ENCODE results near the gene BRPF3.

The BRPF3 gene

DNA sequence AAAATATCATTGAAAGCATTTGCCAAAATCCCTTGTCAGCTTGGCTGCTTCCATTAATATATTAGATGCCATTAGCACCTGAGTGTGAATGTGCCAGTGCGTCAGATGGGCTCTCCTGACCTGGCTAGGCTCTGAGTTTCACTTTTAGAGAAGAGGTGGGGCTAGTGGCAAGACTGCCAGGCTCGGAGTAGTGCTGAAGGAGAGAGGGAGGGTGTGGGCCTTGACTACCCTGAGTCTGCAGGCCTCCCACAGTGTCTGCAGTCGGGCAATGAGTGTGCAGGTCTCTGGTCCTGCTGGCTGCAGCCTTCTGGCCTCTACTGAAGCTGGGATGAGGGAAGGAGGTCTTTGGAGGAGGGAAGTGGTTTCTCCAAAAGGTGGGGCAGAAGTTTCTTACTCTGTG is 38.8 kb downstream of the BRPF3 start:
- no peak for DNase-seq

DNA sequence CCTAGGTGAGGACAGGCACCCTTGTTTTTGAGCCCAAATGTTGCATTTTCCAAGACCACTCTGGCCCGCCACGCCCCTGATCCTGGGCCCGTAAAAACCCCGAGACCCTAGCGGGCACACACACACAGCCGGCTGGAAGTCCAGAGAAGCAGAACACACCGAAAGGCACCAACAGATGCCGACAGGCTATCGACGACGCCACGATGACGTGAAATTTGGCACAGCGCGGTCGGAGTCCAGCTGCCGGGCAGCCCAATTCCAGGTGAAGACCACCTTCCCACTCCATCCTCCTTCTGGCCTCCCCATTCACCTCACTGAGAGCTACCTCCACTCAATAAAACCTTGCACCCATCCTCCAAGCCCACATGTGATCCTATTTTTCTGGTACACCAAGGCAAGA is 39.3 kb downstream of the BRPF3 start:
- DNase-seq = no peak

DNA sequence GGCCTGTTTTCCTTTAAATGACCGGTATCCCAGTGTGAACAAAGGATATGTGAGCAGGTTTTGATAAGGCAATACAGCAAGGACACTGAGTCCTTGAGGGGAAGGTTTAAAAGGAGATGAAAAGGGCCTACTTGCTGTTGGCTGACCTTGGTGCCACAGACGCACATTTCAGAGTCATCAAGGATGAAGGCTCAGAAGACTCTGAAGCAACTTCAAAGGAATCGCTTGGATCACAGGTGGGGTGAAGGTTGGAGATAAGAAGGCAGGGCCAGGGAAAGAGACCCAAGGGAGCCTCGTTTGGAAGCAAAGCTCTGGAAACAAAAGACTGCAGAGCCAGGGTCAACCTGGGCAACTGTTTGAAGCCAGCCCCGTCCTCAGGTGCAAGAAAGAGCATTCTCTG is 43.2 kb downstream of the BRPF3 start:
- no peak for DNase-seq

DNA sequence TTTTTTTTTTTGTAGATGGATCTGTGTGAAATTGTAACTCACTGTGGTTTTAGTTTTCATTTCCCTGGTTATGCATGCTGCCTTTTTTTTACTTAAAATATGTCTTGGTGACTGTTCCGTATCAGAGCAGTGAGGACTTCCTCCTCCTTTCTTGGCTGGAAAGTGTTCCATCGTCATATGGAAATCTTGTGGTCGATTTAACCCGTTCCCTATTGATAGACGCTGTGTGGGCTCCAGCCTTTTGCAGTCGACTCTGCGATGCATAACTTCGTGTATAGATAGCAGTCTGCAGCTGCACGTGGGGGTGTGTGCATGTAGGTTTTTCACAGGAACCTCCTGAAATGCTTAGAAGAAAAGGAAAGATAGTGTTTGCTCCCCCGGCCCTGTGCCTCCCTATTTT is 45.2 kb downstream of the BRPF3 start:
- no peak for DNase-seq

DNA sequence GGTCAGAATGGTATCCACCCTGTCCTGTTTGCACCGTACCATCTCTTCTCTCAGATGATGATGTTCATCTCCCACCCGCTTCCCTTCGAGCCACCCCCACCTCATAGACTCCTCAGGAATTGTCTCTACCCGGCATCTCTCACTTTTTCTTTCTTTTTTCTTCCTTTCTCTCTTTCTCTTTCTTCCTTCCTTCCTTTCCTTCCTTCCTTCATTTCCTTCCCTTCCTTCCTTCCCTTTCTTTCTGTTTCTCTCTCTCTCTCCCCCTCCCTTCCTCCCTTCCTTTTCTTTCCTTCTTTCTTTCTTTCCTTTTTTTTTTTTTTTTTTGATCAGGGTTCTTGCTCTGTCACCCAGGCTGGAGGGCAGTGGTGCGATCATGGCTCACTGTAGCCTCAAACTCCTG is 45.6 kb downstream of the BRPF3 start:
- no peak for DNase-seq

DNA sequence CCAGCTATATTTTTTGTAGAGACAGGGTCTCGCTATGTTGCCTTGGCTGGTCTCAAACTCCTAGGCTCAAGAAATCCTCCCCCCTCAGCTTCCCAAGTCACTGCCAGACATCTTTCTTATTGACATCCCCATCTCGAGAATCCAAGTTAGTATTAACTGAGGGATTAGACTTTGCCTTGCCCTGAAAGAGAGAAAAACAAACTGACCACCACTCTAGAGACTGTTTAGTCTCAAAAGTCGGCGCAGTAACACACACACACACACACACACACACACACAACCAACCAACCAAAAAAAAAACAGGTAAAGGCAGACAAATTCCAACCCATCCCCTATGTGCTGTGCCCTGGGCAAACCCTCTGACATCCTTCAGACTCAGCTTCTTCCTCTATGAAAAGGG is 46.1 kb downstream of the BRPF3 start:
- DNase-seq = no peak

DNA sequence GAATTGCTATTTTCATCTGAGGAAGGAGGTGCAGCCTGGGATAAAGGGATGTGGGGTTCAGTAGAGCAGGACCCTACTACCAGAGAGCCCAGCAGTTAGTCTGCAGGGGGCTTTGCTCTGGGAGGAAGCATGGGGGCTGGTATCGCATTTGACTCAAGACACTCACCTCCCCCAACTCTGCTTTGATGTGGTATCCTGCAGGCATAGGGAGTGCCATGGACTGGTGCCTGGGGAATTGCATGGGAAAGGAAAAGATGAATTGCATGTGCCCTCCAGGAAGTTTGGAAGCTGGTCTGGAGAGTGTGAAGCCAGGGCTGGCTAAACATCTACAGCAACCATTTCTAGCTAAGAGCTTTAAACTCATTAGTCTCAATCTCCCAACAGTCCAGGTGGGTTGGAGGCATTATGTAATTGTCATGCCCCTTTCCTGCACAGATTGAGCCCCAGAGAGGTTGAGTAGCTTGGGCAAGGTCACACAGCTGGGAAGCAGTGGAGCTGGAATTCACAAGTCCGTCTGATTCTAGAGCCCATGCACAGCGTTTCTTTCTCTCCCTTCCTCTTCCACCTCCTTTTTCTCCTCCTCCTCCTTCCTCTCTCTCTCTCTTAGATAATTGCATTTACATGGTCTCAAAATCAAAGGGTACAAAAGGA is 47.1 kb downstream of the BRPF3 start:
- DNase-seq = no peak

DNA sequence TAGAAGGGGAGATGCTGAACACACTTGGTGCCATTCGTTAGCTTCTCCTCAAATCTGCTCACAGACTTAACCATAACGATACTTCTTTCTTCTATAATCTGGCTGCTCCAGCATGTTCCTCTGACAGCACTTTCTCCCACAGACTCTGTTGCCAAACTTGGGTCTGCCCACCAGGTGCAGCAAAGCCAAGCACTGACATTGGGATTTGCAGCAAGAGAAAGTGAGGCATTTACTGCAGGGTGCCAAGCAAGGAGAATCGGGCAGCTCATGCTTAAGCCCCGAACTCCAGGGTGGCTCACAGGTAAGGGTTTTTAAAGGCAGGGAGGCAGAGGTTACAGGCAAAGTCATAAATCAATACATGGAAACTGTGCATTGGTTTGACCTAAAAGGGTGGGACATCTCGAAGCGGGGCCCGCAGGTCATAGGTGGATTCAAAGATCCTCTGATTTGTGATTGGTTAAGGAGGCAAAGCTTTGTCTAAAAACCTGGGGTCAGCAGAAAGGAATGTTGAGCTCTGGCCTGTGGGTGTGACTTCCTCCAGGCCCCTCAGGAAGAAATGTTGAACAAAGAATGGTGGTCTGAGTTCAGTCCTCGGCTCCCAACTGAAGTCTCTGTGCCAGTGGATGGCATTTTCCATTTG is 48.2 kb downstream of the BRPF3 start:
- DNase-seq = no peak

DNA sequence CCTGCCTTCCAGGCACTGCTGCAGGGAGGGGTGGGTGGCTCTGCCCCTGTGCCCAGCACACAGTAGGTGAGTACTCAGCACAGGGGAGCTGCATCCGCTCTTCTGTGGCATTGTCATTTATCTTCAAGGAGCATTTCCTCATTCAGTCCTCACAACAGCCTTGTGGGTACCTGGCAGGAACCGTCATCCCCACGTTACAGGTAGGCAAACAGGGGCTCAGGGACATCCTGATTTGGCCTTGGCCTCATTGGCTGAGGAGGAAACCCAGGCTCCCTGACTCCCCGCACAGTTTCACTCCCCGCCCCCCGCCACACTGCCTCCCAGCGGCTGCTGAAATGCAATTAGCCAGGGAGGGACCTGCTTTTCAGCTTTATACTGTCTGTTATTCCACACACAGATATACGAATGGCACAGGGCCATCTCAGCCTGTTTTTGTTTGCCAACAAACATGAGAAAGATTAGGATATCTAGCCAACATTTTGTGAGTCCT is 49.1 kb downstream of the BRPF3 start:
- DNase-seq = no peak

DNA sequence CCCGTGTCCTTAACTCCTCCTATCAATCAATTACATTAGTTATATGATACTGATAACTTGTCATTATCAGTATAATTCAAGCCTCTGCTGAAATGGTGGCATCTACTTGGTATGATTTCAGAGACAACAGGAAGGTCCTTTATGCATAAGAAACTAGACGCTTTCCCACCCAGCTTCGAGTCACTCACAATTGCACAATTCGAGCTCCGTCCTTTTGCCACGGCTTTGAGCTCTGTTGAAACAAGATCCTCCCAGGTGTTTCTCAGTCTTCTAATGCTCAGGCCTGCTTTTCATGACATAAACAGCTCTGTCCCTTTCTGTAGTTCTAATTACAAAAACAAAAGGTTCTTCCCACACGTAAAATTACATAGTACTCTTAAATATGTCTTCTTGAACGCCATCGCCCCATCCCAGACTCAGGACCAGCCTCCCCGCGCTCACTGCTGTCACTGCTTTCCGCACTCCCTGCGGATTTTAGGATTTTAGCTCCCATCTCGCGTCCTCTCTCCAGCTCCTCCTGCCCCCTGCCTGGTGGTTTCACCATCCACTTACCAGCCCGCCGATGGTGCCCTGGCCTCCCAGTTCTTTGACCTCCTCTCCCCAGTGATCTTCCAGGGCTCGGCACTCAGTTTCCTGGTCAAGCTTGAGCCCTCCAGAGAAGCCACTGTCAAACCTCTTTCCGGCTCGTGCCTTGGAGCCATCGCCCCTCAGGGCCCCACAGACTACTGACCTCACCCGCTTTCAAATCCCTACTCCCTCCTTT is 50.1 kb downstream of the BRPF3 start:
- no peak for DNase-seq

DNA sequence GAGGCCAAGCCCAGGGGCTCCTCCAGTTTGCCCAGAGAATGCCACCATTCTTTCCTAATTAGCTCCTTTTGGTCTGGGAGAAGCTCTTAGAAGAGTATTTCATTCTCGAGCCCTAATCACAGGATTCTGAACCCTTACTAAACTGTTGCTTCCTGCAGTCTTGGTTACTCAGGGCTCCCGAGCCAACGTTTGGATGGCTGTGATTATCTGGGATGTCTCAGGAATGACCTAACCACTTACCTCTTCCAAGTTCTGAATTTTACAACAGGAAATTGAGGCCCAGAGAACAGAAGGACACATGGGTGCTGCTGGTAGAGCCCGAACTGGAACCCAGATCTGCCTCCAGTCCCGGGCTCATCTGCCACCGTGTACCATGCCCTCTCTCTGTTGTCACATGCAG is 51.1 kb downstream of the BRPF3 start:
- DNase-seq = no peak

DNA sequence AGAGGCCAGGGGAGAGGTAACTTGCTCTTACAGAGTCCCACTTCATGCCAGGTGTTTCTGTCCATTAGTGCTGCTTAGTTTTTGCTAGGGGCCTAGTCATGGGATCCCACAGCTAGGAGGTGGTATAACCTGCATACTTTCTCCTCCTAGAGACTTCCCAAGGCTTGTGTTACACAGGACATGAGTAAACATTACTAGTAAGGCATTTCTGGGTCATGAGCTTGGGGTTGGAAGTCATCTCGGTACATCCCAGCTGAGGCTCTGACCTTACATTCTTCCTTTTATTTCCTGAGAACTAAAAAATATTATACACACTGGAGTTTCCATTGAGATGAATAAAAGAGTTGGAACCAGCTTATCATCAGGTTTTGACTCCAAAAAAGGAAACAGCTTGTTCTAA is 52.4 kb downstream of the BRPF3 start:
- DNase-seq = no peak

DNA sequence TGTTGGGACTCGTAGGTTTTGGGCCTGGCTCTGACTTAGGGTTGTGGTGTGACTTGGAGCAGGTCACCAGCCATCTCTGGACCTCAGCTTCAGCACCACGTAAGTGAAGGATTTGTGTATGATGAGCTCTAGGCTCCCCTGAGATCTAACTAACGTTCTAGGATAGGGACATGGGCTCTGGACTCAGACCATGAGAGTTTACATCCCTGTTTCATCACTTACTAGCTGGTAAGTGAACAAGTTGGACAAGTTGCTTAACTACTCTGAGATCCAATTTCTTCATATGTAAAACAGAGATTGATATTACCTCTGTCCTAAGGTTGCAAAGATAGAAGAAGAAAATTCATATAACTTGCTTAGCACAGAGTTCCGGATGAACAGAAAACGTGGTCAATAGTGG is 53.0 kb downstream of the BRPF3 start:
- no peak for DNase-seq

DNA sequence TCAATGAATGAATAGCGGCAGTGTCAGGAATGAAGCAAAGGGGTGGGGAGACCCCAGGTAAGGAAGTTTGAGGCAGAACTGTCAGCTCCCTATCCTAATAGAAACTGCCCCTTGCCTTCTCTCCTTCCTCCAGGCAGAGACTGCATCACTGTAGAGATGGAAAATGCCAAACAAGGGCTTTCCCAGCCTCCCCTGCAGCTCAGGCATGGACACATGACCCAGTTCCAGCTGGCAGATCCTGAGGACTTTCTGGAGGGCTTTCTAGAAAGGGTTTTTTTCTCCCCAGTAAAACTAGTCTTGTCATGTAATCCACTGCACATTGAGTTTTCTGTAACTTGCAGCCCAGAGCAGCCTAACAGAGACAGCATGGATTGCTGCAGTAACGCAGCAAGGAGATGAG is 55.5 kb downstream of the BRPF3 start:
- no peak for DNase-seq

DNA sequence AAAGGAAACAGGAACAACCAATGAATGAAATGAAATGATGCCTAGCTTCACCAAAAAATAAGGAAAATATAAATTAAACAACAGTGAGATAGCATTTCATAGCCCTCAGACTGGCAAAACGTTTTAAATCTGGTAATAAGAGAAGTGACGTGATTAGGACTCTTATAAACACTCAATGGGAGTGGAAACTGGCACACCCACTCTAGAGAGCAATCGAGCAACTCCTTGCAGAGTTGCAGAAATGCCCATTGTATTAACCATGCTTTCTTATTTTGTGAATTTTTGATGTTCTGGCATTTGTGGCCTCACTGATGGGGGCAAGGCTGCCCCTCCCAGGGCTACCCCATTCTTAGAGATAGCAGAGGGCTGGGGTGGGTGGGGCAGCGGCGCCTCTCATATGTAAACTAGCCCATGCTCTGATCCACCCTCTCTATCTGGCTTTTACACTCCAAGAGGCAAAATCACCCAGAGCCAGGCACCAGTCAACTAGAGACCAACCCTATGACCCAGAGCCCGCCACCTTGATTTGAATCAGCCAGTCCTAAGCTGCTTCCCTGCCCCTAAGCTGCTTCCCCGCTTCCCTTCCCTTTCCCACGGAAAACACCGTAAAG is 67.0 kb downstream of the BRPF3 start:
- DNase-seq = no peak

DNA sequence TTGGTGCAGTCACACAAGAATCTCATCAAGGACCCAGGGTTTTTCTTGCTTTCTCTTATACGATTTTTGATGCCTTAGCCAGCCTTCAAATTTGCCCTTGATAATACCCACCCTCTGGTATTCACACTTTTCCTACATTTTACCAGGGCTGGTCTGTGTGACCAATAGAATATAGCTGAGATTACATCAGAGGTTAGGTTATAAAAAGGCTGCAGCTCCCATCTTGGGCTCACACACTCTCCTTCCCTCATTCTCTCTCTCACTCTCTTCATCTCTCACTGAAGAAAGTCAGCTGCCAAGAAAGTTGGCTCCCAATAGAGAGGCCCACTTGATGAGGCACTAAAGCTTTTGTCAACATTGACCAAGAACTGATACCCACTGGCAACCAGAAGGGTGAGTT is 69.2 kb downstream of the BRPF3 start:
- DNase-seq = peak; percentile 5

DNA sequence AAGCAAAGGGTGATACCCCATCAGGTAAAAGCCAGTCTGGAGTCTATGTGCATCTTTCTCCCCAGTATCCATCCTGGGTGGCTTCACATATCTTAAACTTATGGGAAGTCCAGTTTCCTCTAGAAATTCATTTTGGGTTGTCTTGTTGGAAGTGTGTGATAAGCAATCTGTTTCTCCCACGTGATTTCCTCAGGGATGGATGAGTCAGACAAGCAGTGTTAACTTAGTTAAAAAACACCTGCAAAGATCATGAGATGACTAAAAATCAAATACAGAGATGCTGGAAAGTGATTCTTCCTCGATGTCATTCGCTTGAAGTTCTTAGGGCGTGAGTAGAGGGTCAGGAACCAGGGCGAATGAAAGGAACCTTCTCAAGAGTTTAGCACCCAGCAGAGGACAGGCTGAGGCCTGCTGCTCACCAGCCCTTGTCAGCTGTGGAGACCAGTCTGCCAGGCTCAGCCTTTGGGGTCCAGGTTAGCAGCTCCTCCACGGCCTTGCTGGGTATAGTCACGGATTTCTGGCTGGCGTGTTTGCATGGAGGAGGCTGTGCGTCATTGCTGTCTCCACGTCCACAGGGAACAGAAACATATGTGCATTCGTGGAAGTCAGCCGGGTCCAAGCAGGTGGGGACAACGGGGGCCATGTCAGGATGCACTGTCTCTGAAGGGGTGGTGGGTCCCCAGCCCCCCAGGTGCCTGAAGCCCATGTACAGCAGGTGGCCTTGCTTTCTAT is 70.5 kb downstream of the BRPF3 start:
- DNase-seq = no peak

DNA sequence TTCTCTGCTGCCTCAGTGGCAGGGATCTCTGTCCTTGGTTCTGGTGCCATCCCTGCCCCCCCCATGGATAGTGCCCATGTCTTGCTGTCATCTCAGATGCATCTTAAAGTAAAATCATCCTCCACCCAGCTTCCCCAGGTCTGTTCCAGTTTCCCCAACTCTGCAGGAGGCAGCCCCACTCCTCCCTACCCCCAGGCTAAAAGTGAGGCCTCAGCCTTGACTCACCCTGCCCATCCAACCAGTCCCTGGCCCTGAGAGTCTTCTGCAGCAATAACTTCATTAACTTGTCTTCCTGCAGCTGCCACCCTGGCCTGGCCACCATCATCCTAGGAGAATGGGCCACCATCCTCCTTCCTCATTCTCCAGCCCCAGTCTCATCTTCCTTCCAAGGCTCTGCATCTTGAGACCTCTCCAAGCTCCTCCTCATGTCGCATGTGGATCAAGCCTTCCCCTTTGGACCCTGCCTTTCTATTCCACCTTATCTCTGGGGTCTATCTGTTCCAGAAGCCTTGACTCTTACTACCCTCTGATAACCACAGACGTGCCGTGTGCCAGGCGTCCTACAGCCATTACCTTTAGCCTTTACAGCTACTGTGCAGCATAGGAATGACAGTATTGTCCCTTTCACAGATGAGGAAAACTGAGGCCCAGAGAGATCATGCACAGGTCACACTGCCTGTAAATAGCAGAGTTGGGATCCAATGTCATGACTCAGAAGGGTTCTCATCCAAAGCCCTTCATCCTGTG is 71.4 kb downstream of the BRPF3 start:
- no peak for DNase-seq

DNA sequence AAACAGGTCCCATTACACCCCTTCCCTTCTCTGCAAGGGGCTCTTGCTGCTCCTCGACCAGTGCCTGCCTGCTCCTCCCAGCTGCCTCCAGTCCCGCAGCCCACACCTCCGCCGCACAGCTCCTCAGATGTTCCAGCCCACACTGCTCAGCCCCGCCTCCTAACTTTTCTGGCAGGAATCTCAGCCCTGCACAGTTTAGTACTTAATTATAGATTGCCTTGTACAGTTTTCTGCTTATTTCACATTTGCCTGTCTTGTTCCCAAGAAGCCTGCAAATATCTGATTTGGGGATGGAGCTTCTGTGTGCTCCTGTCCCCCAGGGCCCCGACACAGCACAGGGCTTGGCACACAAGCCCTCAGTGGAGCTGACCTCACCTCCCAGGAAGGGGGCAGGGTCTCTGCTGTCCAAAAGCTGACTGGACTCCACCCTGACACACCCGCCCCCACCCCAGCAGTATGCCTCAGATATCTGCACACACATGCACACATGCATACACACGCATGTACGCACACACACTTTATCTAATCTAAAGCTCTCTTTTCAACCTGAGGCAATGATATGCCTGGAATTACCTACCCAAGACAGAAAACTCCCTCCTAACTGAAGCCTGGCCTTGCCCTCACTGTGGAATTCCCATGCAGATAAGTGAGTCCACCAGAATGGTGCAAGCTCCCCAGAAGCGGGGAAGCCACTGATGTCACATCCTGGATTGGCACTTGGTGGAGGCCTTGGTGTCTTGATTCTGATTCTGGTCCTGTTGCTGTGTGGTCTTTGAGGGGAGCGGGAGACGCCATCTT is 72.1 kb downstream of the BRPF3 start:
- DNase-seq = no peak

DNA sequence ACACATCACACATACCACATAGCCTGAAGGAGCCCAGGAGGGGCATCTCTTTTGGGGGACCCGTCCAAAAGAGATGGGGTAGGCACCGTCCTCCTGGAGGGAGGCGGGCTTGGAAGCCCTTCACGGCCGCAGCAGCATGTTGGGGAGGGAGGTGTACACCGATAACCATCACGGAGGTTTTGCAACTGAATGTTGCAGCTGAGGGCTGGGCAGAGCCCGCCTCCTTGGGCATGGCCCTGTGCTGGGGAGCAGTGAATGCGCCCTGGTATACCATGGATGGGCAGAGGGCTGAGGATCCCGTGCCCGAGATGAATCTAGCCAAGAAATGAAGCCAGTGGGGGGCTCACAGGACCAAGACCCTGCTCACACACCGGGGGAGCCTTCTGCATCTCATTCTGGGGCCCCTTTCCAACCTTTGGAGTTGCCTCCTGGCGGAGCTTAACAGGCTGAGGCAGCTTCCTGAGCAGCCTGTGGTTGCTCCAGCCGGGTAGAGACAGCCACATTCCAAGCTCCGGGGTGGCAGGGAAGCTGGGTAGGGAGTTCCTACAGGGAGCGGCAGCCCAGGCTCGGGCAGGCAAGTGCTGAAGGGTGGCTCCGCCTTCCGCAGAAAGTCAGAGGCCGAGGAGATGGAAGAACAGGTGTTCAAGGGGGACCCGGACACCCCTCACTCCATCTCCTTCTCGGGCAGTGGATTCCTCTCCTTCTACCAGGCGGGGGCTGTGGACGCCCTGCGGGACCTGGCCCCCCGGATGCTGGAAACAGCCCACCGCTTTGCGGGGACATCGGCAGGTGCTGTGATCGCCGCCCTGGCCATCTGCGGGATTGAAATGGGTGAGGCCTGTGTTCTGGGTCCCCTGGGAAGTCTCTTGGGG is 73.5 kb downstream of the BRPF3 start, which contains the start of gene PNPLA1:
Gene PNPLA1, plus strand, starts transcription at position 227 of the 872 bp plus-strand sequence. Its CDS starts 400 bp downstream, at position 627.
- DNase-seq = no peak
